Esophagus muscularis mucosa (tissue), 4 donors: ENCODE results near the gene ZNF469.

Experiments used
- EP300 ChIP-seq: sonication (generic); formaldehyde crosslinking; IDR thresholded peaks from one replicate; pipeline ENCODE4 v1.6.1; 2017; ENCODE audit warnings: antibody characterized with exemption
- POLR2A ChIP-seq: fragments of 450-650 bp; IDR thresholded peaks from one replicate; pipeline ENCODE4 v1.6.1; 2017; ENCODE audit warnings: antibody characterized with exemption, moderate library complexity, mild to moderate bottlenecking, low read depth
- TF ChIP-seq, protein P1 (sequence below), 3 experiments: fragments of 200-600 bp in 2 of 3; fragments of 450-650 bp in 1 of 3; sonication (generic) in 2 of 3; IDR thresholded peaks; one replicate each; pipeline ENCODE4 v1.5.1; 2017 to 2019; ENCODE audit warnings: antibody characterized with exemption in 3 of 3, mild to moderate bottlenecking in 2 of 3, moderate library complexity in 1 of 3

DNA sequence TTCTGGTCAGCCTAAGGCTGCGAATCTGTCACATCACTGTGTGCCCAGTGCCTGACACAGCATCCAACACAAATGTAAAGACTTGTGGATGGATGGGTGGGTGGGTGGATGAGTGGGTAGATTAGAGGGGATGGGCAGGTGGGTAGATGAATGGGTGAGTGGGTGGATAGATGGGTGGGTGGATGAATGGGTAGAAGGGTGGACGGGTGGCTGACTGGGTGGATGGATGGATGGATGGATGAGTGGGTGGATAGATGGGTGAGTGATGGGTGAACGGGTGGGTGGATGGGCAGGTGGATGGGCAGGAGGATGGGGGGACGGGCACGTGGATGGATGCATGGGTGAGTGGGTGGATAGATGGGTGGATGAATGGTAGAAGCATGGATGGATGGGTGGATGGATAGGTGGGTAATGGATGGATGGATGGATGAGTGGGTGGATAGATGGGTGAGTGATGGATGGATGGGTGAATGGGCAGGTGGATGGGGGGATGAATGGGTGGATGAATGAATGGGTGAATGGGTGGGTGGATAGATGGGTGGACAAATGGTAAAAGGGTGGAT lies 39.2 kb downstream of the ZNF469 start:
- TF ChIP-seq, protein P1, sequence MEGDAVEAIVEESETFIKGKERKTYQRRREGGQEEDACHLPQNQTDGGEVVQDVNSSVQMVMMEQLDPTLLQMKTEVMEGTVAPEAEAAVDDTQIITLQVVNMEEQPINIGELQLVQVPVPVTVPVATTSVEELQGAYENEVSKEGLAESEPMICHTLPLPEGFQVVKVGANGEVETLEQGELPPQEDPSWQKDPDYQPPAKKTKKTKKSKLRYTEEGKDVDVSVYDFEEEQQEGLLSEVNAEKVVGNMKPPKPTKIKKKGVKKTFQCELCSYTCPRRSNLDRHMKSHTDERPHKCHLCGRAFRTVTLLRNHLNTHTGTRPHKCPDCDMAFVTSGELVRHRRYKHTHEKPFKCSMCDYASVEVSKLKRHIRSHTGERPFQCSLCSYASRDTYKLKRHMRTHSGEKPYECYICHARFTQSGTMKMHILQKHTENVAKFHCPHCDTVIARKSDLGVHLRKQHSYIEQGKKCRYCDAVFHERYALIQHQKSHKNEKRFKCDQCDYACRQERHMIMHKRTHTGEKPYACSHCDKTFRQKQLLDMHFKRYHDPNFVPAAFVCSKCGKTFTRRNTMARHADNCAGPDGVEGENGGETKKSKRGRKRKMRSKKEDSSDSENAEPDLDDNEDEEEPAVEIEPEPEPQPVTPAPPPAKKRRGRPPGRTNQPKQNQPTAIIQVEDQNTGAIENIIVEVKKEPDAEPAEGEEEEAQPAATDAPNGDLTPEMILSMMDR (IDR thresholded peaks at IDR 0.05) = no peak
- TF ChIP-seq POLR2A (no peak), EP300 (no peak)
